Measurements from ENCODE around the gene MRI1.

GRCh38 chr19:13812544-13812943 is 48.2 kb downstream of the MRI1 start:
- TF ChIP-seq CTCF (IDR thresholded peaks at IDR 0.05) (no peak), POLR2AphosphoS5 (IDR thresholded peaks at IDR 0.05; ENCODE audit: low read depth, low read length) (no peak)
